ENCODE measurements around the gene ASTN2.
A peak's percentile ranks its signal among the peaks of the same experiment; 100 is the strongest.

The ASTN2 gene

GRCh38 chr9:116558818-116559540, 855.9 kb downstream of the ASTN2 start:
- no peak overlapping the region for H3K4me3 ChIP-seq (ENCODE audit: low read depth, low read length)
- no peak for DNase-seq (ENCODE audit: low read depth)
- TF ChIP-seq MYC (IDR thresholded peaks at IDR 0.05; ENCODE audit: low read depth, low read length) (no peak), CTCF (IDR thresholded peaks at IDR 0.05; ENCODE audit: low read depth, low read length) (no peak), POLR2A (IDR thresholded peaks at IDR 0.05; ENCODE audit: extremely low read depth, insufficient read length) (no peak)
- TF ChIP-seq, protein P1, sequence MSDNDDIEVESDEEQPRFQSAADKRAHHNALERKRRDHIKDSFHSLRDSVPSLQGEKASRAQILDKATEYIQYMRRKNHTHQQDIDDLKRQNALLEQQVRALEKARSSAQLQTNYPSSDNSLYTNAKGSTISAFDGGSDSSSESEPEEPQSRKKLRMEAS (IDR thresholded peaks at IDR 0.05; ENCODE audit: low read depth, low read length), result no peak

- H3K4me3 ChIP-seq (ENCODE audit: low read depth, low read length), result no peak overlapping the region
- DNase-seq (ENCODE audit: low read depth), result no peak
- TF ChIP-seq, protein P1 (IDR thresholded peaks at IDR 0.05; ENCODE audit: low read depth, low read length), result no peak
- TF ChIP-seq MYC (IDR thresholded peaks at IDR 0.05; ENCODE audit: low read depth, low read length) (no peak), CTCF (IDR thresholded peaks at IDR 0.05; ENCODE audit: low read depth, low read length) (no peak), POLR2A (IDR thresholded peaks at IDR 0.05; ENCODE audit: extremely low read depth, insufficient read length) (no peak)
Measured at GRCh38 chr9:116558035-116558434, 856.8 kb downstream of the ASTN2 start.

DNA sequence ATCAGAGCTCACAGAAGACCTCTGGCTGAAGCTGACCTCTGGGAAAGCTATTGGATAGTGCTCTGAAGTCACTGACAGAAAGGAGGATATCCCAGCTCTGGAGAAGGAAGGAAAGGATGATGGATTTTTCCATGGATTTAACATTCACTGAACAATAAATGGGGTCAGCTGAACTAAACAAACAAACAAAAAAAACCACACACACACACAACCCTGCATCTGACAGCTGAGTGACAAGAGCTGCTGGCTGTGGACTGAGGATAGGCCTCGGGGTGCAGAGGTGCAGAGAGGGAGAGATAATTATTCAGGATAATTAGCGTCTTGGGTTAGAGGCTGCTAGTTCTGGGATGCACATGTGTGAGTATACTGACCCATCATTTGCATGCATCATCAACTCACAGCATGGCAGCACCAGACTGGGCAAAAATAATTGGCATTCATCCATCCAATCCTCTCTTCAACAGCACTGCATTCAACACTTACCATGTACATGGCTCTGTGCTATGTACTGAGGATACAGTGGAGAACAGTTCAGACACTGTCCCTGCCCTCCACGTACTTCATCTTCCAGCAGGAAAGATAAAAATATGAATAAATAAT, 859.2 kb downstream of the ASTN2 start:
- TF ChIP-seq MYC (IDR thresholded peaks at IDR 0.05; ENCODE audit: low read depth, low read length) (no peak), POLR2A (IDR thresholded peaks at IDR 0.05; ENCODE audit: extremely low read depth, insufficient read length) (no peak), CTCF (IDR thresholded peaks at IDR 0.05; ENCODE audit: low read depth, low read length) (no peak)
- TF ChIP-seq, protein P1 (IDR thresholded peaks at IDR 0.05; ENCODE audit: low read depth, low read length), result no peak
- no peak overlapping the region for H3K4me3 ChIP-seq (ENCODE audit: low read depth, low read length)
- no peak for DNase-seq (ENCODE audit: low read depth)

DNA sequence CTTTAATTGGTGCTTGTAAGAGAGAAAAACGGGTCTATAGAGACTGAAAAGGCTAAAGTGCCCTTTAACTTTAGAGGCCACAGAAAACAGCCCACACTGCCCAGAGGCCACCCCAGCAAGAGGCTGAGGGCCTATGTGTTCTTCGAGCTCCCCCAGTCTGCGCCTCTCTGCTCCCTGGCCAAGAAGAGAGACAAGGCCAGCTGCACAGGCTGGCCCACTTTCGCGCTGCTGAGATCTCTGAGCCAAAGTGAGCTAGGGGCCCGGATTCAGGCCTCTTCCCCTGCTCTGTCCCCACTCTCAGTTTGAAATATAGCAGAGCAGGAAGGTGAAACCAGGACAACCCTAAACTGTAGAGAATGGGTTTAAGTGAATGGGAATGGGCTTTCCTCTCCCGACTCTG, 859.7 kb downstream of the ASTN2 start:
- no peak for DNase-seq (ENCODE audit: low read depth)
- TF ChIP-seq MYC (IDR thresholded peaks at IDR 0.05; ENCODE audit: low read depth, low read length), result no peak
- no peak for TF ChIP-seq POLR2A (IDR thresholded peaks at IDR 0.05; ENCODE audit: extremely low read depth, insufficient read length)
- H3K4me3 ChIP-seq (ENCODE audit: low read depth, low read length), result no peak overlapping the region

DNA sequence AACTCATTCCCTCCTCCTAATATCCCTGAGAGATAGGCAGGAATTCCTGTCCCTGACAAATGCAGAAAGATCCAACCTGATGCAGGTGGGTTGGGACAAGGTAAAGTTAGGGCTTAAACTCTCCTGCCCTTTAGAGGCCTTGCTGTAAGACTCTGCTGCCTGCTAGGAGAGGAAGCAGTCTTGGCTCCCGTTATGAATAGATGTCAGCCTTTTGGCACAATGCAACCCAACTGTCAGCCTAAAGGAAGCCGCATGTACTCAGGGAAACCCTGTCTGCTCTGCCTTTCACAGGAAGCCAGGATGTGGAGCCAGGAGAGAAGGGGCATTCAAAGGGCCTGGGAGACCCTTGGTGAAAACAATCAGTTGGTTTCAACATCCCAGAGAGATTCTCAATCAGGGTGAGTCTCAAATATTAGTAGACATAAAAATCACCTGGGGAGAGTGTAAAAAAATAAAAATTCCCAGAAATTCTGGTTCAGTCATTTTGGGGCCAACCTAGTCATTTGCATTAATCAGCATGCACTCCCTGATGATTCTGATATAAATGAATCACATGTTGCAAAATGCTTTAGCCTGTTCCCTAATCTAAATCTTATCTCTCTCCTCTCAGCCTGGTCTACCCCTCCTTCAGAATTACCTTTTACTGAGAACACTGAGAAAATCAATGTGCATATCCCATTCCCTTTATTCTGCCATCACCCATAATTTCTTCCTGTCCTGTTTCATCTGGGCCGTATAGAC, 864.0 kb downstream of the ASTN2 start:
- H3K4me3 ChIP-seq (ENCODE audit: low read depth, low read length), result no peak overlapping the region
- peak; percentile 28 for DNase-seq (ENCODE audit: low read depth)
- TF ChIP-seq POLR2A (IDR thresholded peaks at IDR 0.05; ENCODE audit: extremely low read depth, insufficient read length) (no peak), CTCF (IDR thresholded peaks at IDR 0.05; ENCODE audit: low read depth, low read length) (no peak), MYC (IDR thresholded peaks at IDR 0.05; ENCODE audit: low read depth, low read length) (no peak)
- TF ChIP-seq, protein P1 (IDR thresholded peaks at IDR 0.05; ENCODE audit: low read depth, low read length), result no peak
